GM12873 (cell line): ENCODE results near the gene GRM1.

Experiments used
- CTCF ChIP-seq: IDR thresholded peaks from 2 replicates; pipeline ENCODE4 v1.5.1; 2012; ENCODE audit warnings: low read depth, mild to moderate bottlenecking, moderate library complexity, low read length, control low read depth; ENCODE audit not compliant: insufficient read depth; ENCODE audit errors: missing control alignments

The GRM1 gene

GRCh38 chr6:146123616-146124015 lies 94.8 kb downstream of the GRM1 start:
- no peak for TF ChIP-seq CTCF

GRCh38 chr6:146127447-146128215 lies 98.8 kb downstream of the GRM1 start:
- no peak for TF ChIP-seq CTCF

GRCh38 chr6:146133866-146134265 lies 105.0 kb downstream of the GRM1 start:
- no peak for TF ChIP-seq CTCF

- no peak for TF ChIP-seq CTCF
Measured at GRCh38 chr6:146135167-146135566, 106.3 kb downstream of the GRM1 start.

GRCh38 chr6:146146836-146147235 lies 118.0 kb downstream of the GRM1 start:
- TF ChIP-seq CTCF = no peak

GRCh38 chr6:146149770-146150169 lies 120.9 kb downstream of the GRM1 start:
- TF ChIP-seq CTCF = no peak

GRCh38 chr6:146153040-146153758 lies 124.3 kb downstream of the GRM1 start:
- TF ChIP-seq CTCF = no peak
